ENCODE results near the gene EEF1G. TPM values are rescaled to one million over a fixed set of nuclear protein-coding genes. Genes with fewer than 3 reads are reported as not detected.

EEF1G gene
- total RNA-seq, 1 donor from 2014 or later, result 1,298 TPM

DNA sequence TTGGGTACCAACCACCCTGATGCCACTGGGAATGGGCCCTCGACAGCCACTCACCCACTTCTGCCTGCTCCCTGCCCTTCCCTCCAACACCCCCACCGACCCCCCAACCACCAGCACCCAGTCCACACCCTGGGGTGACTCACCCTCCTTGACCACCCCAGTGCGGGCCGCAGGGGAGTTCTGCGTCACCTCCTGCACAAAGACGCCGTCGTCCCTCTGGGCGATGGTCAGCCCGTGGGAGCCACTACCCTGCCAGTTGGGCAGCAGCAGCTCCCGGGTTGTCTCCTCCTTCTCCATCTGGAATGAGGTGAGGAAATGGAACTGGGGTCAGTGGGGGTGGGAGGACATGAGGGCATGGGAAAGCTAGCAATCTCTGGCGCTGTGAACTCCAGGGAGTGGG lies 37.9 kb downstream of the EEF1G start:
- DNase-seq (ENCODE audit: low read depth), result no peak
- Histone ChIP-seq H2AFZ (ENCODE audit: low read depth, low read length) (no peak overlapping the region), H3K27ac (ENCODE audit: low read depth, low read length) (no peak overlapping the region), H3K9ac (ENCODE audit: low read length) (no peak overlapping the region), H3K27me3 (ENCODE audit: insufficient read depth, low read length) (no peaks in the 10 kb centered on the region), H3K9me3 (ENCODE audit: insufficient read depth, low read depth, low read length) (no peaks in the 10 kb centered on the region), H4K20me1 (ENCODE audit: insufficient read depth, low read length) (peaks cover 97% of the 10 kb centered on the region), H3K4me1 (ENCODE audit: insufficient read depth, low read length) (peaks cover 29% of the 10 kb centered on the region), H3K4me2 (ENCODE audit: low read length) (no peak overlapping the region), H3K79me2 (ENCODE audit: insufficient read depth, low read length) (peaks cover 99% of the 10 kb centered on the region), H3K36me3 (ENCODE audit: insufficient read depth, low read length) (peaks cover 43% of the 10 kb centered on the region), H3K4me3 (ENCODE audit: insufficient read depth, low read depth, low read length) (no peak overlapping the region)
- no peaks in the 10 kb centered on the region for H3K27me3 Mint-ChIP-seq (ENCODE audit: low read depth, unreplicated experiment)
- H3K4me1 Mint-ChIP-seq (ENCODE audit: low read depth, unreplicated experiment), result peaks cover 35% of the 10 kb centered on the region
- H3K9me3 Mint-ChIP-seq (ENCODE audit: unreplicated experiment), result no peaks in the 10 kb centered on the region
- no peak overlapping the region for H3K27ac Mint-ChIP-seq (ENCODE audit: unreplicated experiment)
- peaks cover 44% of the 10 kb centered on the region for H3K36me3 Mint-ChIP-seq (ENCODE audit: low read depth, unreplicated experiment)
- FAIRE-seq, result no peak
- H3K4me3 Mint-ChIP-seq (ENCODE audit: unreplicated experiment), result no peak overlapping the region
- TF ChIP-seq EZH2 (IDR thresholded peaks at IDR 0.05; ENCODE audit: insufficient read depth, low read length), result no peak

DNA sequence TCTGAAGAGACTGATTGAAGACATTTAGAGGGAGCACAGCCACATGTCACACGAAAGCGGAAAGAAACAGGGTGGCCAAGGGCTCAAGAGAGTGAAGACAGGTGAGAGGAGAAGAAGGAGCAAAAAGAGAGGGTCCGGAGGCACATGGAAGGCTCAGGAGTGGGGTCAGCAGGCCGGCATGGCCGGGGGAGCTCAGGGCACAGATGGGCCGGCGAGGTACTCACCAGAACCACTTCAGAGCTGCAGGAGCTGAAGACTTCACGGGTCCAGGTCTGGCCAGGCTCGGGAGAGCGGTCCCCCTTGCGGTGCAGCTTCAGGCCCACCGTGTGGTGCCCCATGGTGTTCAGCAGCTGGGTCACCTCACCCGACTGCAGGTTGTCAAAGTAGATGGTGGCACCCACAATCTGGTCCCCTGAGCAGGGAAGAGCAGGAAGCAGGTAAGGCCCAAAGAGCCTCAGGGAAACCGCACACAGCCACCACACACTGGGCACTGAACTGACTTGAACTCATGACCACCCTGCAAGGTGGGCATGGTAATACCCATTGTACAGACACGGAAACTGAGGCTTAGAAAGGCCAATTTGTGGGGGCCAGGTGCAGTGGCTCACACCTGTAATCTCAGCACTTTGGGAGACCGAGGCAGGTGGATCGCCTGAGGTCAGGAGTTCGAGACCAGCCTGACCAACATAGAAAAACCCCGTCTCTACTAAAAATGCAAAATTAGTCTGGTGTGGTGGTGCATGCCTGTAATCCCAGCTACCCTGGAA lies 38.7 kb downstream of the EEF1G start:
- peaks cover 99% of the 10 kb centered on the region for H3K79me2 ChIP-seq (ENCODE audit: insufficient read depth, low read length)
- H3K4me2 ChIP-seq (ENCODE audit: low read length), result no peak overlapping the region
- peaks cover 52% of the 10 kb centered on the region for H3K36me3 ChIP-seq (ENCODE audit: insufficient read depth, low read length)
- H2AFZ ChIP-seq (ENCODE audit: low read depth, low read length), result no peak overlapping the region
- Mint-ChIP-seq H3K4me3 (ENCODE audit: unreplicated experiment) (no peak overlapping the region), H3K9me3 (ENCODE audit: unreplicated experiment) (no peaks in the 10 kb centered on the region), H3K36me3 (ENCODE audit: low read depth, unreplicated experiment) (peaks cover 53% of the 10 kb centered on the region), H3K4me1 (ENCODE audit: low read depth, unreplicated experiment) (peaks cover 29% of the 10 kb centered on the region), H3K27ac (ENCODE audit: unreplicated experiment) (no peak overlapping the region), H3K27me3 (ENCODE audit: low read depth, unreplicated experiment) (no peaks in the 10 kb centered on the region)
- H3K27ac ChIP-seq (ENCODE audit: low read depth, low read length), result no peak overlapping the region
- H3K9ac ChIP-seq (ENCODE audit: low read length), result no peak overlapping the region
- H4K20me1 ChIP-seq (ENCODE audit: insufficient read depth, low read length), result peaks cover 97% of the 10 kb centered on the region
- TF ChIP-seq EZH2 (IDR thresholded peaks at IDR 0.05; ENCODE audit: insufficient read depth, low read length), result no peak
- TF ChIP-seq, protein P1, sequence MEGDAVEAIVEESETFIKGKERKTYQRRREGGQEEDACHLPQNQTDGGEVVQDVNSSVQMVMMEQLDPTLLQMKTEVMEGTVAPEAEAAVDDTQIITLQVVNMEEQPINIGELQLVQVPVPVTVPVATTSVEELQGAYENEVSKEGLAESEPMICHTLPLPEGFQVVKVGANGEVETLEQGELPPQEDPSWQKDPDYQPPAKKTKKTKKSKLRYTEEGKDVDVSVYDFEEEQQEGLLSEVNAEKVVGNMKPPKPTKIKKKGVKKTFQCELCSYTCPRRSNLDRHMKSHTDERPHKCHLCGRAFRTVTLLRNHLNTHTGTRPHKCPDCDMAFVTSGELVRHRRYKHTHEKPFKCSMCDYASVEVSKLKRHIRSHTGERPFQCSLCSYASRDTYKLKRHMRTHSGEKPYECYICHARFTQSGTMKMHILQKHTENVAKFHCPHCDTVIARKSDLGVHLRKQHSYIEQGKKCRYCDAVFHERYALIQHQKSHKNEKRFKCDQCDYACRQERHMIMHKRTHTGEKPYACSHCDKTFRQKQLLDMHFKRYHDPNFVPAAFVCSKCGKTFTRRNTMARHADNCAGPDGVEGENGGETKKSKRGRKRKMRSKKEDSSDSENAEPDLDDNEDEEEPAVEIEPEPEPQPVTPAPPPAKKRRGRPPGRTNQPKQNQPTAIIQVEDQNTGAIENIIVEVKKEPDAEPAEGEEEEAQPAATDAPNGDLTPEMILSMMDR (IDR thresholded peaks at IDR 0.05; ENCODE audit: insufficient read depth, low read depth, low read length), result no peak
- peaks cover 20% of the 10 kb centered on the region for H3K4me1 ChIP-seq (ENCODE audit: insufficient read depth, low read length)
- no peaks in the 10 kb centered on the region for H3K27me3 ChIP-seq (ENCODE audit: insufficient read depth, low read length)
- no peaks in the 10 kb centered on the region for H3K9me3 ChIP-seq (ENCODE audit: insufficient read depth, low read depth, low read length)
- no peak for DNase-seq (ENCODE audit: low read depth)
- no peak overlapping the region for H3K4me3 ChIP-seq (ENCODE audit: insufficient read depth, low read depth, low read length)
- no peak for FAIRE-seq

DNA sequence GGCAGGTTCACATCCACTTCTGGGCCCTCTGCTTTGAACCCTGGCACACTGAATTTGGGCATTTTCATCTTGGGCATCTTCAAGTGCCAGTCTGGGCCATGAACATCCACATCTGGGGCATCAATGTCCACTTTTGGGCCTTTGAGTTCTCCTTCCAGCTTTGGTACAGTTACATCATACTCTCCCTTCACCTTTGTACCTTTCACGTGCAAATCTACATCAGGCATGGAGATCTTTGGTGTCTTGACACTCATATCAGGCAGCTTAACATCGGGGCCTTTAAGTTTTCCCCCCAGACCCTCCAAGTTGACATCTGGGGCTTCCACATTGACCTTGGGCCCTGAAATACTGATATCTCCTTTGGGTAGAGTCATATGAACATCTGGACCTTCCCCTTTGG lies 41.6 kb downstream of the EEF1G start:
- FAIRE-seq, result no peak
- DNase-seq (ENCODE audit: low read depth), result no peak
- no peak for TF ChIP-seq EZH2 (IDR thresholded peaks at IDR 0.05; ENCODE audit: insufficient read depth, low read length)
- TF ChIP-seq, protein P1 (IDR thresholded peaks at IDR 0.05; ENCODE audit: insufficient read depth, low read depth, low read length), result no peak
- peaks cover 95% of the 10 kb centered on the region for H3K79me2 ChIP-seq (ENCODE audit: insufficient read depth, low read length)
- no peak overlapping the region for H3K9ac ChIP-seq (ENCODE audit: low read length)
- no peak overlapping the region for H3K27ac Mint-ChIP-seq (ENCODE audit: unreplicated experiment)
- H2AFZ ChIP-seq (ENCODE audit: low read depth, low read length), result no peak overlapping the region
- H3K36me3 Mint-ChIP-seq (ENCODE audit: low read depth, unreplicated experiment), result peaks cover 75% of the 10 kb centered on the region
- H3K9me3 ChIP-seq (ENCODE audit: insufficient read depth, low read depth, low read length), result no peaks in the 10 kb centered on the region
- no peak overlapping the region for H3K27ac ChIP-seq (ENCODE audit: low read depth, low read length)
- H3K4me3 Mint-ChIP-seq (ENCODE audit: unreplicated experiment), result no peak overlapping the region
- H3K36me3 ChIP-seq (ENCODE audit: insufficient read depth, low read length), result peaks cover 75% of the 10 kb centered on the region
- no peak overlapping the region for H3K4me3 ChIP-seq (ENCODE audit: insufficient read depth, low read depth, low read length)
- H3K4me1 ChIP-seq (ENCODE audit: insufficient read depth, low read length), result no peaks in the 10 kb centered on the region
- H3K27me3 ChIP-seq (ENCODE audit: insufficient read depth, low read length), result no peaks in the 10 kb centered on the region
- no peak overlapping the region for H3K4me2 ChIP-seq (ENCODE audit: low read length)
- no peaks in the 10 kb centered on the region for H3K9me3 Mint-ChIP-seq (ENCODE audit: unreplicated experiment)
- H3K27me3 Mint-ChIP-seq (ENCODE audit: low read depth, unreplicated experiment), result no peaks in the 10 kb centered on the region
- peaks cover 9% of the 10 kb centered on the region for H3K4me1 Mint-ChIP-seq (ENCODE audit: low read depth, unreplicated experiment)
- peaks cover 96% of the 10 kb centered on the region for H4K20me1 ChIP-seq (ENCODE audit: insufficient read depth, low read length)
